GM10266 (cell line): ENCODE data around the gene RPA3.

Experiments used
- DNase-seq: peaks from one replicate; pipeline ENCODE4 v3.0.0; 2012; ENCODE audit errors: extremely low spot score
- CTCF ChIP-seq: IDR thresholded peaks from 2 replicates; pipeline ENCODE4 v1.5.1; 2012; ENCODE audit warnings: mild to moderate bottlenecking, low read depth; ENCODE audit not compliant: control insufficient read depth, insufficient read depth; ENCODE audit errors: missing control alignments

Gene RPA3

GRCh38 chr7:7718492-7718891 lies at the start of gene RPA3:
RPA3 (minus strand) TSS chr7:7718607; CDS start chr7:7640418, 78,189 bp downstream.
- DNase-seq = no peak
- no peak for TF ChIP-seq CTCF

DNA sequence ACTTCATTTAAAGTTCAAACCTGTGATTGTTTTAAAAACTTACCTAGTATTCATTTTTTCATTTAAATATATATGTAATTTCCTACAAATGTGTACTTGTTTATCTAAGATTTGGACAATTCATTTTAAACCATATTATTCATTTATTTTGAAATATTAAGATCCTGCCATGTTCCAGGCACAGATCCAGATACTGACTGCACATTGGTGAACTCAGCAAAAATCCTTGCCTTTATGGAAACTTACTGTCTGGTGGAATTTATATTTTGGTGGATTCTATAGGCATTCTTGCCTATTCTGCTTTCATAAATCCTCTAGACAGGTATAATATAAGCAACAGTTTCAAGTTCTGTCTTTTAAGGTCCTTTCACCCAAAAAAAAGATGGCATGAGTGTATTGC lies 48.3 kb upstream of the RPA3 start:
- no peak for TF ChIP-seq CTCF

GRCh38 chr7:7765422-7765821 lies 47.0 kb upstream of the RPA3 start:
- TF ChIP-seq CTCF = no peak
- DNase-seq = peak; percentile 32

More for the DNA sequence above, 48.3 kb upstream of the RPA3 start:
- no peak for DNase-seq

- no peak for DNase-seq
- TF ChIP-seq CTCF = no peak
These were observed 46.4 kb upstream of the RPA3 start for GRCh38 chr7:7764520-7765396.

DNA sequence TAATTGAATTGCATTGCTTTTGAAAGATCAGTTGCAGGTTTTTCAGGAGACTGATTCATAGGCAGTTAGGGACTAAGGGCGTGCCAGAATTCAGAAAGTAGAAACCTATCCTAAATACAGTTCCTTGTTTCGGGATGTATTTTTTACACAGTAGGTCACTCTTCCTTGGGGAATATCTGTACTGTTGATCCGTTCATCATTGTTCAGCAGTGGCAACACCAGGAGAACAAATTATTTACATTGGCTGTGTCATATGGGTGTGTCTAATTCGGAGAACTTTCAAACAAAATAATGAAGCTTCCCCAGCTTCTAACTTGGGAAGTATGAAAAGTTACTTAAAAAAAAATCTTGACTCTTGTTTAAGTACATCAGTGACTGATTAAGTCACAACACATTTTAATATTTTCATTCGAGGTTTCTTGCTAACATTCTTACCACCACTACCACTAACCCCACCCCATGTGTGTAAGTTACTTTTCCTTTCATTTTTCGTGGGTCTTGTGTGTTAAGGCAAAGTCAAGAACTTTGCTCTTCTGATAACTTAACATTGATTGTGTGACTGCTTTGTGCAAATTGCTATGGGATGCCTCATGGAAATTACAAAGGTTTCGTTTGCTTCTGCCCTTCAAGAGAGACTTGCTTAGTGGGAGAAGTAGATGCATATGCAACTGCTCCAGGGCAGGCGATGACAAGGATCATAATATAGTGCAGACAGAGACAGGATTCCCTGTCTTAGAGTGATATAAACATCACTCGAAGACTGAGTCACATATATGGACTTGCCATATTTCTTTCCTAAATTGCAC lies 43.8 kb upstream of the RPA3 start:
- peak; percentile 17 for DNase-seq
- TF ChIP-seq CTCF = no peak

DNA sequence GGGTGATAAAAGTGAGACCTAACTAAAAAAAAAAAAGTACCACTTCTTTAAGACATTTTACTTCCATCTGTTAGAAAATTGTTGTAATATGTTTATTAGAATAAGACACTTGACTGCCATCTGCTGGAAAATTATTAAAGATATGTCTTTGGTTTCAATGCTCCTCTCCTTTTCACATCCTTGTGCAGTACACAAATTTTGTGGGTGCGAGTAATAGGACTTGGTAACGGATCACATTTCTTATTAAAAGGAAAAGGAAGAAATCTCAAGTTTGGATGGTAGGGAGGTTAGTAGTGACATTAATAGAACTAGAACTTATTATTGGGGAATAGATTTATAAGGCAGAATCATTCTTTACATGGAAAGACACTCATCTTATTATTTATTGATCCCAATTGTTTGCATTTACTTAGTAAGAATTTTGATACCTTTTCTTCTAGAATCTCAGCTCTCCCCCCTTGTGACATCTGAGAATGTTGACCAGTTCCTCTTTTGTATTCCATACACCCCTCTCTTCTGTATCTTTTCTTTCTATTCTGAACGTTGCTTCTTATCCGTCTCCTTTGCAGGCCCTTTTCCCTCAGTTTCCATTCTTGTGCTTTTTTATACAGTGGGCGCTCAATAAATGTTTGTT lies 43.0 kb upstream of the RPA3 start:
- TF ChIP-seq CTCF = peak; percentile 27
- peak; percentile 13 for DNase-seq
